GM19351 (cell line): ENCODE data around the gene MAG.
A peak's percentile ranks its signal among the peaks of the same experiment; 100 is the strongest.
"Not testable (repeated sequence)": the region's sequence is repeated elsewhere in the genome, so short reads cannot be mapped to it uniquely, and the experiment has no call there.

Experiments used
- ATAC-seq: cut with Tn5 transposase; IDR thresholded peaks from one replicate; pipeline ENCODE4 v1.9.1; 2021; ENCODE audit warnings: mild to moderate bottlenecking, moderate library complexity; ENCODE audit not compliant: unreplicated experiment

Gene MAG

GRCh38 chr19:35279985-35280821 is 11.8 kb upstream of the MAG start:
- ATAC-seq, result no peak

- no peak for ATAC-seq
These were observed 10.7 kb upstream of the MAG start for GRCh38 chr19:35281303-35281702.

DNA sequence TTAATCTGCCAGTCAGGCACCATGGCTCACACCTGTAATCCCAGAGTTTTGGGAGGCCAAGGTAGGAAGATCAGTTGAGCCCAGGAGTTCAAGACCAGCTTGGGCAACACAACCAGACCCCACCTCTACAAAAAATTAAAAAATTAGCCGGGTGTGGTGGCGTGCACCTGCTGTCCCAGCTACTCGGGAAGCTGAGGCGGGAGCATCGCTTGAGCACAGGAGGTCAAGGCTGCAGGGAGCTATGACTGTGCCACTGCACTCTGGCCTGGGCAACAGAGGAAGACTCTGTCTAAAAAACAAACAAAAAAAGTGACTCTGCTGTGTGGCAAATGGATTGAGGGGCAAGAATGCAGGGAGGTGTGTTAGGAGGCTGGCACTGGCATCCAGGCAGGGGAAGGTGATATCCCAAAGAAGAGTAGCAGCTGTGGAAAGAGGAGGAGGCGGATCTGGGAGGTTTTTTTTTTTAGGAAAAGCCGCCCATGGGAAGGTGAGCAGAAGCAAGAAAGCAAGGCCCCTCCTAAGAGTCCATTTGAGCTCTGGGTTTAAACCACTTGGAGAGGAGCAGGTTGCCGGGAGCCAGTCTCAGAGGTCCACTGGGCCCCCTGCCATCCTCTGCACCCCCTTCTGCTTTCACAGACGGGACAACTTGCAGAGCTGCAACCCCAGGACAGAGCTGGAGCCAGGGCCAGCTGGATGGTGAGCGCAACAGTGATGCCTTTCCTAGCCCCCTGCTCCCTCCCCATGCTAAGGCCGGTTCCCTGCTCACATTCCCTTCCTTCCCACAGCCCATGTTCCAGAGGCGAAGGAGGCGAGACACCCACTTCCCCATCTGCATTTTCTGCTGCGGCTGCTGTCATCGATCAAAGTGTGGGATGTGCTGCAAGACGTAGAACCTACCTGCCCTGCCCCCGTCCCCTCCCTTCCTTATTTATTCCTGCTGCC is 7.5 kb upstream of the MAG start:
- no peak for ATAC-seq

- ATAC-seq, result no peak
These were observed 6.9 kb upstream of the MAG start for GRCh38 chr19:35285095-35285449.

- ATAC-seq, result not testable (repeated sequence)
These were observed 6.5 kb upstream of the MAG start for GRCh38 chr19:35285465-35285864.

GRCh38 chr19:35286101-35286500 is 5.9 kb upstream of the MAG start:
- not testable (repeated sequence) for ATAC-seq

DNA sequence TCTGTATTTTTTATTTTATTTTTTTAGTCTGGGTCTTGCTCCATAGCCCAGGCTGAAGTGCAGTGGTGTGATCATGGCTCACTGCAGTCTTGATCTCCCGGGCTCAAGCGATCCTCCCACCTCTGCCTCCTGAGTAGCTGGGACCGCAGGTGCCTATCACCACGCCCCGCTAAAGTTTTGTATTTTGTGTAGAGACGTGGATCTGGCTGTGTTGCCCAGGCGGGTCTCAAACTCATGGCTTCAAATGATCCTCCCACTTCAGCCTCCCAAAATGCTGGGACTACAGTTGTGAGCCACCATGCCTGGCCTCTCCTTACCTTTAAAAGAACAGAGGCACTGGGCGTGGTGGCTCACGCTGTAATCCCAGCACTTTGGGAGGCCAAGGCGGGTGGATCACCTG is 4.2 kb upstream of the MAG start:
- ATAC-seq, result no peak

DNA sequence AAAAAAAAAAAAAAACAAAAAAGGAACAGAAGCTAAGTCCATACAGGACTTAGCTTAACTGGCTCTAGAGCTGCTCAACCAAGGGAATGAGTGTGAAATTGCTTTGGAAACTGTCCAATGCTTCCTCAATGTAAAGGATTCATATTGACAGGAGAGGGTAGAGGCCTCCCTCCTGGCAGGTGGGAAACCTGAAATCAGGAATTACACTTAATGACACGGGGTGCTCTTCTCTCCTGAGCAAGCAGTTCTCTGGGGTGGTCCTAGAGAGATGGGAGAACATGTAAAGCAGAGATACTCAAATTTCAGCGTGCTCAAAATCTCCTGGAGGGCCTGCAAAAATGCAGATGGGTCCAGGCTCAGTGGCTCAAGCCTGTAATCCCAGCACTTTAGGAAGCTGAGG is 3.6 kb upstream of the MAG start:
- ATAC-seq, result no peak

- ATAC-seq, result no peak
These were observed 3.1 kb upstream of the MAG start for GRCh38 chr19:35288906-35289305.

DNA sequence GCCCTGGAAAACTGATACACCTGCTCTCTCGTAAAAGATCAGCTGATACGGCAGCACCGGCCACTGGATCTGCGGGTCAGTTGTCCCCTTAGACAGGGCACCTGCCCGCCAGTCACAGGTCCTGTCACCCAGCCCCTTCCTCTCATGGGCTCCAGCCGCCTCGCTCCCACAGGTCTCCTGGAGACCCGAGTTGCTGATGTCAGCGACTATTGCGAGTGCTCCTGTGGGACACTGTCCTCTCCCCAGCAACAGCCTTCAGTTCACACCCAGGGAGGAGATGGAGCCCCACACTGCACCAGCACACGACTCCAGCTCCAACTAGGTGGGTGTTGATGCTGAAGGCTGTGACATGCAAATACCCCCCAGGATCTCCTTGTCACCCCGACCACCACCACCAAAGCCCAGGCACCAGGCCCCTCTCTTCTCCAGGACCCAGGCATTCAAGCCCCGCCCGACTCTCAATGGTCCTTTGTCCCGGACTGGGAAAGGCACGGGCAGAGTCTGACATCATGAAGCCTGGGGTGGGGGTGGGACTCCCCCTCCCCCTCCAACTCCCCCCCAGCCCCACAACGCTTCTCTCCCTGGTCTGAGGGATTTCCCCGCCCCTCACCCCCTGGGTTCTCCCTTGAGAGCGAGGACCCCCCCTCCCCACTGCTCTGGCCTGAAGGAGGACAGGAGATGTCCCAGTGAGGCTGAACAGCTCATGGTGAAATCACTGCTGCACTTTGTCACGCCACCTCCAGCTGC is 1.4 kb upstream of the MAG start:
- no peak for ATAC-seq

DNA sequence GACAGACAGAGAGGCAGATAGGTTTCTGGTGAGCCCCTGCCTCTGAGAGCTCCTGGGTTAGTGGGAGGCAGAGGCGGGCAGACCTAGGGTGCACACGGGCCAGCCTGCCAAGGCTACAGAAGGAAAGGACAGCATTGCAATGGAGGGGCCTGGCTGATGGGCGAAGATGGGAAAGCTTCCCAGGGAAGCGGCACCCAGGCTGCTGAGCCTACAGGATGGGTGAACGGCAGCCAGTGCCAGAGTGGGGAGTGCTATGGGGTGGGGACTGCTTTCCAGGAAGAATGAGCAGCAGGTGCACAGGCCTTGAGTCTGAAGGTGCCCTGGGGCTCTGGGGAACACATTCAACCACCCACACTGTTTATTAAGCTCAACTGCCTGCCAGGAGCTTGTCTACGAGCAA is 702 bp upstream of the MAG start:
- ATAC-seq, result no peak

GRCh38 chr19:35292421-35293362 is 731 bp downstream of the MAG start:
- no peak for ATAC-seq

DNA sequence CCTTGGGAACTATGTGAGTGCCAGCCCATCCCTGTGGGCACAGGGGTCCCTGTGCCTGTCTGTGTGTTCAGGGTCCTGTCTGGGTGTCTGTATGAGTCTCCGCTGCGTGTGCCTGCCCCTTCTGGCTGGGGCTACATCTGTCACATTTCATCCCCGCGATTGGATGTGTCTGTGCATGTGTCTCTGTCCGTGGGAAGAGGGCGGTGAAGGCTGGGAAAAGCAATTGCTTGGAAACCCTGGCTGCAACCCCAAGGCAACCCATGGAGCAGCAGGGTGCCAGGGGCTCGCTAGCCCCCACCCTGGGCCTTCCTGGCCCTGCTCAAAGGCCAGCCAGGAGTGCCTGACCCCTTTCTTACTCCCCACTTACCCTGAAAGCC is 1.4 kb downstream of the MAG start:
- no peak for ATAC-seq

DNA sequence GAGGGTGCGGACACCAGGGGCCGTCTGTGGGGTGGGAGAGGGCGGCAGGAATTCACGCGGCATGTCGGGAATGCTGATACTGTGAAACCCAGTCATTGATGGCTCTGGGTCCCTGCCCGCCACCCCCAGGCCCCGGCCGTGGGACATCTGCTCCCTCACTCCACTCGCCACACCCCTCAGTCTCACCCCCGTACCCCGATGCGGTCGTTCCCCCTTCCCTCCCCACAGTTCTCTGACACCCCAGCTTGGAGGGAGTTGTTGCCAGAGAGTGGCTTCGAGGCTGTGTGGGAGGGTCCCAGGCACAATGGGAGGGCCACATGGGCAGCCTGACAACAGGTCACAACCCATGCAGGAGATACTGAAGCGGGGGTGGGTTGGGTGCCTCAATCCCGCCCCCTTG is 1.8 kb downstream of the MAG start:
- ATAC-seq, result no peak

DNA sequence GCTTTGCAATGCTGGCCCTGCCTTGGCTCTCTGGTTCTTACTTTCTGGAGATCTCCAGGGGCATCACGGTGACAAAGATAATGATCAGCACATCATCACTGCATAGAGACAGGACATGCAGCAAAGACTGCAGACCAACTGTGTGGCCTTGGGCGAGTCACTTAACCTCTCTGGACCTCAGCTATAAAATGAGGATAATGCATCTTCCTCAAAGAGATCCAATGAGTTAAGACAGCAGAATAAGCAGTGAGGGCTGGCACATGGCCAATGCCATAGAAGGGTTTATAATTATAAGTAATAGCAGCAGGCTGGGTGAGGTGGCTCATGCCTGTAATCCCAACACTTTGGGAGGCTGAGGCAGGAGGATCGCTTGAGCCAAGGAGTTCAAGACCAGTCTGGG is 2.4 kb downstream of the MAG start:
- no peak for ATAC-seq

DNA sequence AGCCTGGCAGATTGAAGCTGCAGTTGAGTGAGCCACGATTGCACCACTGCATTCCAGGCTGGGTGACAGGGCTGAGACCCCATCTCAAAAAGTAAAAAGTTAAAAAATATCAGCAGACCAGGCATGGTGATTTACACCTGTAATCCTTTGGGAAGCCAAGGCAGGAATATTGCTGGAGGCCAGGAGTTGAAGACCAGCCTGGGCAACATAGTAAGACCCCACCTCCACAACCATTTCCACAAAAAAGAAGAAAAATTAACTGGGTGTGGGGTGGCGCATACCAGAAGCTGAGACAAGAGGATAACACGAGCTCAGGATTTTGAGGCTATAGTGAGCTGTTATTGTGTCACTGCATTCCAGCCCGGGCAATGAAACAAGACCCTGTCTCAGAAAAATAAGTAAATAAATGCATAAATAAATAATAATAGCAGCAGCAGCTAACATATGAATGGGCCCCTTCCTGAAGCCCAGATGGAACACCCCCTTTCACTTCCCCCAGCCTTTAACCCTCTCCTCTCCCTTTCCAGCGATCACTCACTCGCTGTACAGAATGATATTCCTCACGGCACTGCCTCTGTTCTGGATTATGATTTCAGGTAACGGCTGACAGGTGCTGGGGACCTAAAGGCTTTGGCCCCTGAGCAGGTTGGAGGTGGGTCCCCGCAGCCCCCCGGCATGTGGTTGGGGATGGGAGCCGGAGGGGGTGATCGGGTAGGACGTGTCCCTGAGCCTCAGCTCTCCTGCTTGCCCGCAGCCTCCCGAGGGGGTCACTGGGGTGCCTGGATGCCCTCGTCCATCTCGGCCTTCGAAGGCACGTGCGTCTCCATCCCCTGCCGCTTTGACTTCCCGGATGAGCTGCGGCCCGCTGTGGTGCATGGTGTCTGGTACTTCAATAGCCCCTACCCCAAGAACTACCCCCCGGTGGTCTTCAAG is 3.2 kb downstream of the MAG start:
- no peak for ATAC-seq

DNA sequence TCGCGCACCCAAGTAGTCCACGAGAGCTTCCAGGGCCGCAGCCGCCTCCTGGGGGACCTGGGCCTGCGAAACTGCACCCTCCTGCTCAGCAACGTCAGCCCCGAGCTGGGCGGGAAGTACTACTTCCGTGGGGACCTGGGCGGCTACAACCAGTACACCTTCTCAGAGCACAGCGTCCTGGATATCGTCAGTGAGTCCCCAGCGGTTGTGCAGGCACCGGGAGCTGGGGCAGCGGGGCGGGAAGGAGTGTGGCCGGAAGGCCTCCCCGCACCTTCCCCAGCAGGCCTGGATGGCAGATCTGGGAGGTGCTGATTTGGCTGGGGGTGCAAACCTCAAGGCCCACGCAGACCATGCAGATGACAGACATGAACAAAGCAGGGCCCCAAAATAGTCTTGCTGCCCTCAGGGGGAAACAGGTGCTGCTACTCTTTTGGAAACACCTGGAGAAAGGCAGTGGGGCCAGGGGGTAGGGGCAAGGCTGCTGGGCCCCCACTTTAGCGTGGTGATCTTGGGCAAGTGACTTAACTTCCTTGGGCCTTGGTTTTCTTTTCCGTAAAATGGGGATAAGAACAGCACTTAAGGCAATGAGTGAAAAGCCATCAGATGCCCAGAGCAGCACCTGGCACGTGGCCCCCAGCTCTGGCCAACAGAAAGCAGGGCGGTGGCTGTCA is 4.0 kb downstream of the MAG start:
- ATAC-seq, result peak; percentile 64

GRCh38 chr19:35296644-35297514 is 4.9 kb downstream of the MAG start:
- ATAC-seq, result no peak
